GM19328 (cell line): ENCODE results near the gene ITGA11.
"Not testable (repeated sequence)": the region's sequence is repeated elsewhere in the genome, so short reads cannot be mapped to it uniquely, and the experiment has no call there.

Experiments
- ATAC-seq: cut with Tn5 transposase; IDR thresholded peaks from one replicate; pipeline ENCODE4 v1.9.1; 2021; ENCODE audit warnings: mild to moderate bottlenecking, moderate library complexity; ENCODE audit not compliant: unreplicated experiment

Gene ITGA11

GRCh38 chr15:68410466-68411342, 21.3 kb downstream of the ITGA11 start:
- no peak for ATAC-seq

GRCh38 chr15:68409736-68410370, 22.1 kb downstream of the ITGA11 start:
- ATAC-seq, result no peak

DNA sequence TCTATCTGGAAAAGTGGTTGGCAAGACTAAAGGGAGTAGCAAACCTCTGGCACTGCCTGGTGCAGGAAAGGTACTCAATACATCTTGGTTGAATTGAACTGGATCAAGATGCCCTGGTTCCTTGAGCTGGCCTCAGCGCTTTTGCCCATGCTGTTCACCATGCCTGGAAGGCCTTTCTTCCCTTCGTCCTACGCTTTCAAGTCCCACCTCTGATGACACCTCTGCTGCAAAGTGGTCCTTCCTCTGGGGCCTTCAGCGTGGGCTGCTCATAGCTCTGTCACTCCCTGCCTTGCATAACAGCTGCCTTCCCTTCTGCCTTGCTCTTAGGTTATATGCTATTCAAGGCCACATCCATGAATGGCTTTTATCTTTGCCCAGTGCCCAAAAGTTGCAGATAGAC, 23.0 kb downstream of the ITGA11 start:
- ATAC-seq, result no peak

- no peak for ATAC-seq
Measured at GRCh38 chr15:68407886-68408881, 23.8 kb downstream of the ITGA11 start.

GRCh38 chr15:68407141-68407885, 24.6 kb downstream of the ITGA11 start:
- no peak for ATAC-seq

GRCh38 chr15:68405378-68406250, 26.3 kb downstream of the ITGA11 start:
- ATAC-seq, result no peak

GRCh38 chr15:68404056-68404798, 27.7 kb downstream of the ITGA11 start:
- no peak for ATAC-seq

DNA sequence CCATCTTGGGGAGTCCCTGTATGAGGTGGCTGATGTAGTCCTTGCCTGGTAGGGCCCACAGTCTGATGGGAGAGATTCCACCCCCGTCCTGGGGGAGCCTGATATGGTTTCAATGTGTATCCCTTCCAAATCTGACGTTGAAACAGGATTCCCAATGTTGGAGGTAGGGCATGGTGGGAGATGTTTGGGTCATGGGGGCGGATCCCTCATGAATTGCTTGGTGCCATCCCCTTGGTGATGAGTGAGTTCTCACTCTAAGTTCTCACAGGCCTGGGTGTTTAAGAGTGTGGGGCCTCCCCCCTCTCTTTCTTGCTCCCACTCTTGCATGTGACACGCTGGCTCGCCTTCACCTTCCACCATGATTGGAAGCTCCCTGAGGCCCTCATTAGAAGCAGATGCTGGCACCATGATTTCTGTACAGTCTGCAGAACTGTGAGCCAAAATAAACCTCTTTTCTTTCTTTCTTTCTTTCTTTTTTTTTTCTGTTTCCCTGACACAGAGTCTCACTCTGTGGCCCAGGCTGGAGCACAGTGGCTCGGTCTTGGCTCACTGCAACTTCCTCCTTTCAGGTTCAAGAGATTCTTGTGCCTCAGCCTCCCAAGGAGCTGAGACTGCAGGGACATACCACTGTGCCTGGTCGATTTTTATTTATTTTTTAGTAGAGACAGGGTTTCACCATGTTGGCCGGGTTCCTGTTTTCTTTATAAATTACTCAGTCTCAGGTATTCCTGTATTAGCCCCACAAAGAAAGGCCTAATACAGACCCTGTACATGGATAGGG, 28.6 kb downstream of the ITGA11 start:
- ATAC-seq, result no peak

DNA sequence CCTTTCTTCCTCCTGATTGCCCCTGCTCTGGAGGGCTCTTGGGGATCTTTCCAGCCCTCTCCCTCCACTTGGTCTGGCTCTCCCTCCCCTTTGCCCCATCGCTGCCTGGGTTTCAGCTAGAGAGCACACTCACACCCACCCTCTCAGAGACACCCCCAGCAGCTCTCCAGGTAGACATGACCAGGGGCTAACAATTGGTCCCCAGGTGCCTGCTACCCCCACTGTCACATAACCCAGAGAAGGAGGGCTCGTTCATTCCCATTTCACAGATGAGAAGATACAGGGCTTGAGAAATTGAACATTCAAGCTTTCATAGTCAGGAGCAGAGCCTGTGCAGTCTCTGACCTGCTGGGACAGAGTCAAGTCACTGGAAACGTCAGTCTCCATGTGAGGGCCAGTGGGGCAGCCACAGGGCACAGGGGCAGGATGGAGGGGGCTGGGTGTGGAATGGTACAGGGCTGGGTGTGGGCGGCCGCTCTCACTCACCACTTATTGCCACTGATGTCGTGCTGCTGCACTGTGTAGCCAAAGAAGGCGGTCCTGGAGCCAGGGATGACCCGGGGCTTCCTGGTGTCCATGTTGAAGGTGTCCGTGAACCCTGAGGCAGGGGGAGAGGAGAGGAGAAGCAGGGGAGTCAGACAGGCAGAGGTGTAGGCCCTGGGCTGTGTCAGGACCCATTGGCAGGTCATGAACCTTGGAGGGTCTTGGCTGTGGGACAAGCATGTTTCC, 29.4 kb downstream of the ITGA11 start:
- ATAC-seq, result no peak

DNA sequence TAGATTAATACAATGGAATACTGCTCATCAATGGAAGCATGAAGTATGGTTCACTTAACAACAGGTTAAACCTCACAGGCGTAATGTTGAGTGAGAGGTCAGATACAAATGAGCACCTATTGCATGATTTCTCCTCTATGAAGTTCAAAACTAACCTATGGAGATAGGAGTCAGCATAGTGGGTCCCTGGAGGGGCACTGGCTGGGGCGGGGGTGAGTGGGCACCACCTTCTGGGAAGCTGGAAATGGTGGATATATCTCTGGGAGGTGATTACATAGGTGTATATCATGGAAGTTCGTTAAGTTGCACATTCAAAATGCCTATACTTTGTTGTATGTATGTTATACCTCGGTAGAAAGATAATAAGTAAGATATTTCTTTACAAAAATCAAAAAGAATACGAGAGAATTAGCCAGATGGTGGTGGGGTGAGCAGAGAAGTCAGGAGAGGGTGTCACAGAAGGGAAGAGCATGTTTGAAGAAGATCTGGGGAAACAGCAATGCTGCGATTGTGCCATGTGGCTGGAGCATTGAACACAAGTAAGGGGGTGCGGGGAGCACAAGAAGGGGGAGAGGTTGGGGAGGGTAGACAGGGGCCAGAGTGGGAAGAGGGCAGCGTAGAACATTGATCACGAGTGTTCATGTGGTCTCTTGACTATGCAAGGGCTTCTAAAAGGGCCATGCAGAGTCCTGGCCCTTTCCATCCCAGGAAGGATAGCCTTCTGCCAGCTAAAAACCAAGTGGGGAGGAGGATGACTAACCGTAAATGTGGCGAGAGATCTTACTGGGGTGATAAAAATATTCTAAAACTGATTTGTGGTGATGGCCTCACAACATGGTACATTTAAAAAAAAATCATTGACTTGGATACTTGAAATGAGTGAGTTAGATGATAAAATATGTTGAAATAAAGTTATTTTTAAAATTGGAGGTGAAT, 30.2 kb downstream of the ITGA11 start:
- ATAC-seq, result no peak

DNA sequence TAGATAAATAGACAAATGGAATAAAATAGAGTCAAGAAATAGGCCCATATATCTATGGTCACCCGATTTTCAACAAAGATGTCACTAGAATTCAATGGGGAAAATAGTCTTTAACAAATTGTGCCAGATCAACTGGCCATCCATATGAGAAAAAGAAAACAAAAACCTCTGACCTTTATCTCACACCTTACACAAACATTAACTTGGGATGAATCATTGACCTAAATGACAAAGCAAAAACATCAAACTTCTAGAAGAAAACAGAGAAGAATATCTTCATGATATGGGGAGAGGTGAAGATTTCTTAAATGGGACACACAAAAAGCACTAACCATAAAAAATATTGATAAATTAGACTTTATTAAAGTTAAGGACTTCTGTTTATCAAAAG, 31.9 kb downstream of the ITGA11 start:
- no peak for ATAC-seq

GRCh38 chr15:68399096-68400065, 32.6 kb downstream of the ITGA11 start:
- ATAC-seq, result no peak

DNA sequence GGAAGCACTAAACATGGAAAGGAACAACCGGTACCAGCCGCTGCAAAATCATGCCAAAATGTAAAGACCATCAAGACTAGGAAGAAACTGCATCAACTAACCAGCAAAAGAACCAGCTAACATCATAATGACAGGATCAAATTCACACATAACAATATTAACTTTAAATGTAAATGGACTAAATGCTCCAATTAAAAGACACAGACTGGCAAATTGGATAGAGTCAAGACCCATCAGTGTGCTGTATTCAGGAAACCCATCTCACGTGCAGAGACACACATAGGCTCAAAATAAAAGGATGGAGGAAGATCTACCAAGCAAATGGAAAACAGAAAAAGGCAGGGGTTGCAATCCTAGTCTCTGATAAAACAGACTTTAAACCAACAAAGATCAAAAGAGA, 34.0 kb downstream of the ITGA11 start:
- not testable (repeated sequence) for ATAC-seq

GRCh38 chr15:68396068-68396467, 35.9 kb downstream of the ITGA11 start:
- no peak for ATAC-seq

- no peak for ATAC-seq
Measured at GRCh38 chr15:68391121-68391520, 40.8 kb downstream of the ITGA11 start.
